PC-3 (cell line): Measurements from ENCODE around the gene TBC1D2B. TPM values are rescaled to one million over a fixed set of nuclear protein-coding genes. Genes with fewer than 3 reads are reported as not detected.

Source experiments
- ATAC-seq: fragments of 200-7000 bp; cut with Tn5 transposase; 2 replicates; pipeline ENCODE4 v1.9.1; 2020; ENCODE audit warnings: mild to moderate bottlenecking, moderate library complexity
- BruUV-seq: library from RNA; stranded (reverse); fragments of 400-500 nt; replicated peaks from 2 replicates; lab custom pipeline; 2021; lab: Mats Ljungman, UMichigan
- CTCF ChIA-PET: fragments of 300-600 bp; sonication (Branson Sonifier 250); formaldehyde crosslinking; loops from one replicate; lab custom pipeline; 2022; ENCODE audit warnings: antibody characterized with exemption; lab: Charles Lee
- POLR2A ChIA-PET: fragments of 300-600 bp; sonication (Branson Sonifier 250); formaldehyde crosslinking; loops from one replicate; lab custom pipeline; 2022; ENCODE audit warnings: antibody characterized with exemption; ENCODE audit not compliant: unreplicated experiment; lab: Charles Lee
- DNase-seq: peaks from one replicate; pipeline ENCODE4 v3.0.0-alpha.2; 2015
- H2AFZ ChIP-seq: fragments of 300-600 bp; sonication (generic); 2 replicates; pipeline ENCODE4 v1.6.0; 2016; ENCODE audit warnings: antibody characterized with exemption, low read length
- H3F3A ChIP-seq: fragments of 300-600 bp; sonication (generic); one replicate; pipeline ENCODE4 v1.6.0; 2017; ENCODE audit warnings: antibody characterized with exemption, low read length, control low read depth, mild to moderate bottlenecking; ENCODE audit not compliant: unreplicated experiment
- H3K27ac ChIP-seq: fragments of 300-600 bp; sonication (generic); 2 replicates; pipeline ENCODE4 v1.5.1; 2016; ENCODE audit warnings: mild to moderate bottlenecking, low read length
- H3K27me3 ChIP-seq: fragments of 300-600 bp; sonication (generic); 2 replicates; pipeline ENCODE4 v1.6.1; 2016; ENCODE audit warnings: low read length, mixed read lengths
- H3K36me3 ChIP-seq: fragments of 300-600 bp; sonication (generic); 2 replicates; pipeline ENCODE4 v1.6.1; 2016; ENCODE audit warnings: low read depth, mixed run types, low read length, mixed read lengths
- H3K4me1 ChIP-seq: fragments of 300-600 bp; sonication (generic); 2 replicates; pipeline ENCODE4 v1.5.1; 2016; ENCODE audit warnings: low read length; ENCODE audit not compliant: insufficient read depth
- H3K4me2 ChIP-seq: fragments of 300-600 bp; sonication (generic); 2 replicates; pipeline ENCODE4 v1.6.0; 2016; ENCODE audit warnings: low read length
- H3K4me3 ChIP-seq: fragments of 300-600 bp; sonication (generic); 2 replicates; pipeline ENCODE4 v1.5.1; 2016; ENCODE audit warnings: mild to moderate bottlenecking, low read length, mixed read lengths
- H3K79me2 ChIP-seq: fragments of 300-600 bp; sonication (generic); 2 replicates; pipeline ENCODE4 v1.6.1; 2017; ENCODE audit warnings: low read length, mixed read lengths
- H3K9ac ChIP-seq: fragments of 300-600 bp; sonication (generic); 2 replicates; pipeline ENCODE4 v1.6.0; 2016; ENCODE audit warnings: mild to moderate bottlenecking, low read length
- H3K9me2 ChIP-seq: fragments of 300-600 bp; sonication (generic); replicated peaks from 2 replicates; pipeline ENCODE4 v1.6.1; 2016; ENCODE audit warnings: mixed run types, low read length, mixed read lengths
- H3K9me3 ChIP-seq: fragments of 300-600 bp; sonication (generic); 2 replicates; pipeline ENCODE4 v1.6.1; 2016; ENCODE audit warnings: low read length, mixed read lengths
- H4K20me1 ChIP-seq: fragments of 300-600 bp; sonication (generic); 2 replicates; pipeline ENCODE4 v1.6.1; 2016; ENCODE audit warnings: low read length, mixed read lengths
- CTCF ChIP-seq: fragments of 300-600 bp; sonication (generic); conservative IDR thresholded peaks from 2 replicates; pipeline ENCODE4 v1.5.1; 2017; ENCODE audit warnings: antibody characterized with exemption, low read depth, mild to moderate bottlenecking, low read length
- EZH2 ChIP-seq: fragments of 300-600 bp; sonication (generic); IDR thresholded peaks from one replicate; pipeline ENCODE4 v1.6.1; 2017; ENCODE audit warnings: antibody characterized with exemption, mild to moderate bottlenecking, low read length; ENCODE audit not compliant: unreplicated experiment
- EZH2phosphoT487 ChIP-seq: fragments of 300-600 bp; sonication (generic); IDR thresholded peaks from 2 replicates; pipeline ENCODE4 v1.6.1; 2018; ENCODE audit warnings: mild to moderate bottlenecking, antibody characterized with exemption, low read length, borderline replicate concordance
- intact Hi-C: fragments of 100-400 bp; cut with micrococcal nuclease; formaldehyde crosslinking; loops from 2 replicates; pipeline ENCODE4 v1.9.0; 2023
- total RNA-seq: library from RNA; depleted of rRNA; stranded (reverse); fragments of >200 nt; gene quantifications from 2 replicates; pipeline ENCODE4 v1.2.3, GENCODE V29; 2014

Gene TBC1D2B
- total RNA-seq, 1 experiment from 2014 or later, result 19.0 TPM

GRCh38 chr15:78056714-78057269 is 20.7 kb downstream of the TBC1D2B start:
- BruUV-seq, result no TSS peak
- TF ChIP-seq EZH2phosphoT487 (no peak), CTCF (no peak), EZH2 (no peak)
- no peaks in the 10 kb centered on the region for H3F3A ChIP-seq
- H3K36me3 ChIP-seq, result peaks cover 7% of the 10 kb centered on the region; the same call in 1 of the 2 replicates
- H2AFZ ChIP-seq, result no peak overlapping the region
- intact Hi-C loops, result no loop called here
- peak overlapping the region; percentile 68 for H3K4me2 ChIP-seq
- no peaks in the 10 kb centered on the region for H4K20me1 ChIP-seq
- POLR2A ChIA-PET, result interaction anchor here (0.5 kb wide), 1 partner anchor 225 kb away, joined by 3 read pairs; no protein-coding TSS in a partner anchor
- peaks cover 27% of the 10 kb centered on the region for H3K4me1 ChIP-seq
- DNase-seq (peak; percentile 54), ATAC-seq (peak; percentile 69)
- H3K79me2 ChIP-seq, result peaks cover 69% of the 10 kb centered on the region
- no peaks in the 10 kb centered on the region for H3K9me2 ChIP-seq
- H3K9me3 ChIP-seq, result no peaks in the 10 kb centered on the region
- H3K4me3 ChIP-seq, result peak overlapping the region; percentile 8; the same call in 1 of the 2 replicates
- CTCF ChIA-PET, result no interaction called here
- no peaks in the 10 kb centered on the region for H3K27me3 ChIP-seq
- H3K9ac ChIP-seq, result peak overlapping the region; percentile 41
- H3K27ac ChIP-seq, result peak overlapping the region; percentile 64

GRCh38 chr15:78055919-78056713 is 21.4 kb downstream of the TBC1D2B start:
- Histone ChIP-seq H3K4me2 (peak overlapping the region; percentile 68), H3F3A (no peaks in the 10 kb centered on the region), H3K27me3 (no peaks in the 10 kb centered on the region), H3K27ac (peak overlapping the region; percentile 64), H3K4me1 (peaks cover 28% of the 10 kb centered on the region), H3K4me3 (no peak overlapping the region; the same call in 1 of the 2 replicates), H2AFZ (no peak overlapping the region), H3K79me2 (peaks cover 67% of the 10 kb centered on the region), H3K36me3 (peaks cover 7% of the 10 kb centered on the region; the same call in 1 of the 2 replicates), H3K9me3 (no peaks in the 10 kb centered on the region), H3K9ac (peak overlapping the region; percentile 41), H4K20me1 (no peaks in the 10 kb centered on the region), H3K9me2 (no peaks in the 10 kb centered on the region)
- TF ChIP-seq EZH2, result no peak
- no peak for TF ChIP-seq EZH2phosphoT487
- TF ChIP-seq CTCF, result no peak
- CTCF ChIA-PET, result no interaction called here
- POLR2A ChIA-PET, result interaction anchor here (0.5 kb wide), 1 partner anchor 226 kb away, joined by 3 read pairs; no protein-coding TSS in a partner anchor
- peak; percentile 90 for ATAC-seq
- intact Hi-C loops, result no loop called here
- peak; percentile 50 for DNase-seq
- no TSS peak for BruUV-seq
